Right hindlimb (tissue), 1 donor: Measurements from ENCODE around the gene IL17RA.
"Not testable (repeated sequence)": the region's sequence is repeated elsewhere in the genome, so short reads cannot be mapped to it uniquely, and the experiment has no call there.

Experiments
- DNase-seq: peaks from one replicate; pipeline ENCODE4 v3.0.0-alpha.2; 2018

Gene IL17RA, protein sequence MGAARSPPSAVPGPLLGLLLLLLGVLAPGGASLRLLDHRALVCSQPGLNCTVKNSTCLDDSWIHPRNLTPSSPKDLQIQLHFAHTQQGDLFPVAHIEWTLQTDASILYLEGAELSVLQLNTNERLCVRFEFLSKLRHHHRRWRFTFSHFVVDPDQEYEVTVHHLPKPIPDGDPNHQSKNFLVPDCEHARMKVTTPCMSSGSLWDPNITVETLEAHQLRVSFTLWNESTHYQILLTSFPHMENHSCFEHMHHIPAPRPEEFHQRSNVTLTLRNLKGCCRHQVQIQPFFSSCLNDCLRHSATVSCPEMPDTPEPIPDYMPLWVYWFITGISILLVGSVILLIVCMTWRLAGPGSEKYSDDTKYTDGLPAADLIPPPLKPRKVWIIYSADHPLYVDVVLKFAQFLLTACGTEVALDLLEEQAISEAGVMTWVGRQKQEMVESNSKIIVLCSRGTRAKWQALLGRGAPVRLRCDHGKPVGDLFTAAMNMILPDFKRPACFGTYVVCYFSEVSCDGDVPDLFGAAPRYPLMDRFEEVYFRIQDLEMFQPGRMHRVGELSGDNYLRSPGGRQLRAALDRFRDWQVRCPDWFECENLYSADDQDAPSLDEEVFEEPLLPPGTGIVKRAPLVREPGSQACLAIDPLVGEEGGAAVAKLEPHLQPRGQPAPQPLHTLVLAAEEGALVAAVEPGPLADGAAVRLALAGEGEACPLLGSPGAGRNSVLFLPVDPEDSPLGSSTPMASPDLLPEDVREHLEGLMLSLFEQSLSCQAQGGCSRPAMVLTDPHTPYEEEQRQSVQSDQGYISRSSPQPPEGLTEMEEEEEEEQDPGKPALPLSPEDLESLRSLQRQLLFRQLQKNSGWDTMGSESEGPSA

DNA sequence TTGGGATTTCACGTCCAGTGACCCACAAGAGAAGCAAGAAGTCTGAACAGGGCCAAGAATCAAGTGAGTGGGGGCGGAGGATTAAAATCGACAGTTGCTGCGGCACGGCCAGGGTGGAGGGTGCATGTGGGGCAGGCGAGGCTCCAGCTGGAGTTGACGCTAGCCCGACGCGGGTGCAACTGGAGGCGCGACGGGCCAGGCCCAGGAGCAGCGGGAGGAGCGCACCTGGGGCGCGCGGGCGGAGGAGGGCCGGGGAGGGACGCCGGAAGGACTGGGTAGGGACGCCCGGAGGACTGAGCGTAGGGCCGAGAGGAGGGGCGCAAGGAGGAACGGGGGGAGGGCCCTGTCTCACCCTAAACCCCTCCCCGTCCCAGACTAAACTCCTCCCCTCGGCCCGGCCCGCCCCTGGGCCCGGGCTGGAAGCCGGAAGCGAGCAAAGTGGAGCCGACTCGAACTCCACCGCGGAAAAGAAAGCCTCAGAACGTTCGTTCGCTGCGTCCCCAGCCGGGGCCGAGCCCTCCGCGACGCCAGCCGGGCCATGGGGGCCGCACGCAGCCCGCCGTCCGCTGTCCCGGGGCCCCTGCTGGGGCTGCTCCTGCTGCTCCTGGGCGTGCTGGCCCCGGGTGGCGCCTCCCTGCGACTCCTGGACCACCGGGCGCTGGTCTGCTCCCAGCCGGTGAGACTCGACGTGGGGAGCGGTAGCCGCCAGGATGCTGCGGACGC is at the start of gene IL17RA:
Gene IL17RA, plus strand, starts transcription at position 447 of the 723 bp plus-strand sequence. Its CDS starts 92 bp downstream, at position 539.
- DNase-seq: peak; percentile 92

DNA sequence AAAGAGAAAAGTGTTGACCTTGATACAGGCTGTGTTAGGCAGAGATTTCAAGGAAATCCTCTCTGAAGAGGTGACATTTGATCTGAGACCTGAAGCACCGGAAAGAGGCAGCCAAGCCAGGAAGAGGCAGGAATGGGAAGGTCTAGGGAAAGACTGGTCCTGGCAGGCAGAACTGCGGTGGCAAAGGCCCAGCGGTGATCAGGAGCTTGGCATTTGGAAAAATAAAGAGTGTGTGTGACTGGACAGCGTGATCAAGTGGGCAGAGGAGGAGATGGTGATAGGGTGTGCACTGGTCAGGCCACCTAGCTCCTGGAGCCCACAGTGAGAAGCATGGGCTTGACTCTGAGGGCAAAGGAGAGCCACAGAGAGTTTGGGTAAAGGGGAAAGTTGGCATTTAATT is 49.6 kb upstream of the IL17RA start:
- DNase-seq: no peak

DNA sequence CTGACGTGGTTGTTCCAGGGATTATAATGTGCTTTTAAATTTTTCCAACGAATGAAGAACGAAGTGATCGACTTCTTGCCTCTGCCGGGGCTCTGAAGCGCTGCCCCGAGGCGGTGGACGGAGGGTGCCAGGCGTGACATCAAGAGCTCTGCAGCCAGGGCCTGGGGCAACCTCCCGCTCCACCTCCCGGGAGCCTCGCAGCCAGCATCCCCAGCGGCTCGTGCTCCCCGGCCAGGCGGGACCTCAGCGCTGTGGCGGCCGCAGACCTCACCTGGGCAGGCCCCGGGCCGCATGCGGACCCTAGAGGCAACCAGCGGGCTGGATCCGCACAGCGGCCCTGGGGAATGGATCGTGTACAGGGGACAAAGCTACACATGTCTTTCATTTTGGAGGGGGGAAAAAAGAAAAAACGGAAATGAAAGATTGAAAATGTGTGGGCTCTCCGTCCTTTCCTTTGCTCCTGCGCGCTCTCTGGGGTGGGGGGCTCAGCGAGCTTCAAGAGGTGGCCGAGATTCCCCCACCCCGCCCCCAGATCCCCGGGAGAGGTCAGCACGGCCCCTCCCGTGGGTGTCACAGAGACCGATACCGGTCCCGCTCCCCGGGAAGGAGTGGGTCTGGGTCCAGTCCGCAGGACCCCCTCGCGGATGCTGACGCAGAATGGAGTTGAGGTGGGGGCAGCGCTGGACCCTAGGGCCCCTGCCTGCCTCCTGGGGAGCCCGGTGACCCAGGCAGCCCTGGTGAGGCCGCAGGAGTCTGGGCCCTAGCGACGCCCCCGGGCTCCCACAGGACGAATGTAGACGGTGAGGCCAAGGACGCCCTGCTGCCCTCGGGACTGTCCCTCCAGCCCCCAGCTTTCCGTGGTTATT is 48.6 kb upstream of the IL17RA start:
- not testable (repeated sequence) for DNase-seq

DNA sequence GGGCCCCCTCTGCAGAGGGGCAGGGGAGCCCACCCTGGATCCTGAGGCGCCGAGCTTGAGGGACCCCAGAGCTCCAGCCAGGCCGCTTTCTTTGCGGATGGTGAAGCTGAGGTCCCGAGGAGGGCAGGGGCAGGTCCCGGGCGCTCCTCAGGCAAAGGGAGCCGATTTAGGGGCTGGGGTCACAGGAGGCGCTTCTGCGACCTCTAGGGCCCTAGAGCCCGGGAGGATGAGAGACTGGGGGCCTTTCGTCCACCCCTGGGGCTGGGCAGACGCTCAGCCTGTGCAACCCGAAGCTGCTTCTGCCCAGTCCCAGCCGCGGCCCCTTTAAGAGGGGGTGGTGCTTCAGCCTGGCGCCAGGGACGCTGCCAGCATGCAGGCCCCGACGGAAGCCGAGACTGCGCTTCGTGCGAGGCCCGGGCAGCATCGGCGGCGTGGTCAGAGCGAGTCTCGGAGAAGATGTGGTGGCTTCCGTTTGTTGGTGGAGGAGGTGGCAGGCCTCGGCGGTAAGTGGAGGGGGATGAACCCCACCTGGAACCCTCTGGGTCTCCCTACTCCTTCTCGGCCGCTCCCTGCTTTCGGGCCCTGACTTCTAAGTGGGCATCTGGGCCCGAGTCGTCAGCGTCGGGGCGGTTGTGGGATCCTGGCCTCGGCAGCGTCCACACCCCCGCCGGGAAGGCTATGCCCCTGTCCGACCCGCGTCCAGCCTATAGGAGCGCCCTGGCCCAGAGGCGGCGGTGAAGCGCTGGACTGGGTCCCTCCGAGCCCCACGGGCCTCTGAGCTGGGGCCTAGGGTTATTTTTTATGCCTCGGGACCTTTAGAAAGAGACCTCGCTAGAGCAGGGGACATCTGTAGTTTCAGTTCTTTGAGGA is 47.7 kb upstream of the IL17RA start:
- peak; percentile 47 for DNase-seq

DNA sequence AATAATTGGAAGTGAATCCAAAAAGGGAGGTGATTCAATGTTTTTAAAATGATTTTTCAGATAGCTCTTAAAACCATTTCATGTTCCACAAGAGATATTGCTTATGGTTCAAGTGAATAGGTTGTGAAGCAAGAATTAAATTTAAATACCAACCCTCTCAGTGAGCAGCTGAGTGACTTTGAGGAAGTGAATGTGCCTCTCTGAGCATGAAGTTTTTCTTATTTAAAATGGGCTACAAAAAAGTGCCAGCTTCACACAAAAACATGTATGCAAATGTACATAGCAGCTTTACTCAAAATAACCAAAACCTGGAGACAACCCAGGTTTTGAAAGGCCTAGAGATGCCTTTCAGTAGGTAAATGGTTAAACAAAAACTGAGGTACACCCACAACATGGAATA is 41.3 kb upstream of the IL17RA start:
- no peak for DNase-seq

DNA sequence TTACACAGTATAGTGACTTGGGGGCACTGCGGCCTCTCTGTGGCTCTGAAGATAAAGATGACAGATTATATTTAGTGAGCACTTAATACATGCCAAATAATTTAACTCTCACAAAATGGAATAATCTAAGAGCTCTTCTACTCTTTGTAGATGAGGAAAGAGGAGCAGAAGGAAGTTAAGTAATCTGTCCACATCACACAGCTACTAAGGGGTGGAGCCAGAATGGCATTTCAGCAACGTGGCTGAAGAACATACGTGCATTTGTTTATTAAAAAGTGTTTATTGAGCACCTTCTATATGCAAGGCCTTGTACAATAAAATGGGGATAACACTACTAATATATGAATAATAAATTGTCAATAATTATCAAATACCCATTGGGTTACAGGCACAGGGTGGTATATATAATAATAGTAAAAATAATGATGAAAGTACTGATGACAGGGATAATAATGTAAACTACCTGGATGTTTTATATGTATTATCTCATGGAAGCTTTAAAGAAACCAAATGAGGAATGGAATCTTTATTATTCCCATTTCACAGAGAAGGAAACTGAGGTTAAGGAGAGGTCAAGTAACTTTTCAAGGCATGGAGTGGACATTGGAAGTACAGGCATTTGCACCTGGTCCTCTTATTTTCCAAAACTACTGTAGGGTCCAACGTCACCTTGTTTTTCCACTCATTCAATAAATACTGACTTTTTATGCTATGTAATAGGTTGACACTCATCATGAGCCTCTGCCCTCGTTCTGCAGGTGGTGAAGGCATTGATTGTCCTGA is 38.0 kb upstream of the IL17RA start:
- DNase-seq: no peak

DNA sequence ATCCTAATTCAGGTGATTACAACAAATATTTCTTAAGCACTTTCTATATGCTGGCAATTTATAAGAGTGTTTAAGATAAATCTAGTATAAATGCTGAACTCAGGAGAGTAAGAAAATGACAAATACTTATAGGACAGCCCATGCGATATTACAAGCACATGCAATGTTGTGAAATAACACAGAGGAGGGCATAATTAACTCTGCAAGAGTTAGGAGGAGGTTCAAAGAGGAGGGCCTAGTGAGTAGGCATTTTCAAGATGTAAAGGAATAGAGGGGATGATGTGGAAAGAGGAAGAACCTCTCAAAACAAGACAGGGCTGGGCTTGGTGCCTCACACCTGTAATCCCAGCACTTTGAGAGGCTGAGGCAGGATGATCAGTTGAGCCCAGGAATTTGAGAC is 37.1 kb upstream of the IL17RA start:
- DNase-seq: no peak

DNA sequence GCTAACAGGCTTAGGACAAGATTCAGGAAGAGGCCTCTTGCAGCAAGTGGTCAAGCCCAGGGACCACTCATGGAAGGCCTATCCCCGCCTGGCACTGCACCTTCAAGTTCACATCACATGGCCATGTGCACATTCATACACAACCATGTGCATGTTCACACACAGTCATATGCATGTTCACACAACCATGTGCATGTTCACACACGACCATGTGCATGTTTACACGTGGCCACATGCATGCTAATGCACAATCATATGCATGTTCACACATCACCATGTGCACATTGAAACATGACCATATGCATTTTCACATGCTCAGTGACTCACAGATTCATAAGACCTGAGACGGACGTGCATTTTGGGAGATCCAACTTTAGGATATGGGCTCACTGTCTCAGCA is 28.7 kb upstream of the IL17RA start:
- DNase-seq: no peak

DNA sequence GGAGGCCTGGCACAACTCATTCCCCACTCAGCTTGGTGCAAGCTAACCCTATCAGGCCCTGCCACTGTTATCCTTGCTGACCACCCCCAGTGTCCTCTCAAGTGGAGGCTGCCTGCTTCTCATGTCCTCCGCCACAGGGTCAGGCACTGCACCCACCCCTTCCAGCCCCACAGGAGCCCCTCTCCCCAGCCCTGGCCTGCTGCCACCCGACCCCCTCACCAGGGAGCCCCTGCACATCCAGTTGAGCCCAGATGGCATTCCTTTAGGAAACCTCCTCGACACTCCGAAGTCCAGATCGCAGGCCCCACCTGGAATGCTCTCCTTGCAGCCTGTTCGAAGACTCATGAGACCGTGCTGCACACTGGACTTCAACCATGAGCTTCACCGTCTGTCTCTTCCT is 28.0 kb upstream of the IL17RA start:
- DNase-seq: no peak

DNA sequence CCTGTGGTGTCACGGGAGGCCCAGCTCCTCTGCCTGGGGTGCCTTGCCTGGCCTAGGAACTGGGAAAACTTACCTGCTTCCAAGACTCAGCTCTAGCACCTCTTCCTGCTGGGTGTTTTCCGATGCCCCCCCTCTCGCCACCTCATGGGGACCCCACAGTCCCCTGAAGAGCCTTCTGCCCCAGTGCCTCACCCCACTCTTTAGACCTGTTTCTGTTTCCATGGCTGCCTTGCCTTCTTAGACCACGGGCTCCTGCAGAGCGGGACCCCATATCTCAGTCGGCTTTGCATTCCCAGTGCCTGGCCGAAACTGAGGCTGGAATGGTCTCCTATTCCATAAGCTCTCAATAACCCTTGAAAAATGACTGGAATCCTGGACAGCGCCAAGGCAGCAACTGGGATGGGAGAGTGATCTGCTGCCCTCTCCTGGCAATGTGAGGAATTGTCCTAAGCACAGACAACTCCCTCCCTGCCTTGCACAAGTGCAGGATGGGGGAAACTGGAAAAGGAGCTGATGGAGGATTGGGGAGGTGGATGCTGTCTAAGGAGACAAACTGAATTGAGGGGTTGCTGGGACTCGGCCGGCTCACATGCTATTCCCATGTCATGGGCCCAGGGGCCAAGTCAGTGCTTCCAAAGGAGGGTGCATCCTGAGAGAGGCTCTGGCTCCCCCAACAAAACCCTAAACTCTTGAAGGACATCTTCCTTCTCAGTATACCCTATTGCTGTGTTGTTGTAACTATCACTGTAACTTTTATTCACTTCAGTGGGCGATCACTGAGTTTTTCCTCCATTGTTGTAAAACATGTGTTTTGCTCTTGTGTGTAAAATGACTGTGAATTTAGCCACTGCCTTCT is 26.6 kb upstream of the IL17RA start:
- peak; percentile 82 for DNase-seq

DNA sequence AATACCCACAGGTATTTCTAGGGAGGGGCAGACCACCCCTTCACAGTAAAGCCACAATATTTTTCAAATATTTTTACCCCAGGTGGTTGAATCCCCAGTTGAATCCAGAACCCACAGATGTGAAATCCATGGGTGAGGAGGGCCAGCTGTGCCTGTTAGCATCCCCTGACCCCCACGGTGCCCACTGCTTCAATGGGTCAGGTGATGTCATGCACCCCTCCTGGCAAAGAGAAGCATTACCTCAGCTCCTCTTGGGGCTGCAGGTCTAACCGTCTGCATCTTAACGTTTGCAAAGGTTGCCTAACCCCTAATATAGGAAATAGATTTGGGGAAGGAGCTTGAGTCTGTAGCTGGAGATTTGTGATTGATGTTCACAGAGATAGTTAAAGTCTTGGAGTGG is 24.7 kb upstream of the IL17RA start:
- no peak for DNase-seq

DNA sequence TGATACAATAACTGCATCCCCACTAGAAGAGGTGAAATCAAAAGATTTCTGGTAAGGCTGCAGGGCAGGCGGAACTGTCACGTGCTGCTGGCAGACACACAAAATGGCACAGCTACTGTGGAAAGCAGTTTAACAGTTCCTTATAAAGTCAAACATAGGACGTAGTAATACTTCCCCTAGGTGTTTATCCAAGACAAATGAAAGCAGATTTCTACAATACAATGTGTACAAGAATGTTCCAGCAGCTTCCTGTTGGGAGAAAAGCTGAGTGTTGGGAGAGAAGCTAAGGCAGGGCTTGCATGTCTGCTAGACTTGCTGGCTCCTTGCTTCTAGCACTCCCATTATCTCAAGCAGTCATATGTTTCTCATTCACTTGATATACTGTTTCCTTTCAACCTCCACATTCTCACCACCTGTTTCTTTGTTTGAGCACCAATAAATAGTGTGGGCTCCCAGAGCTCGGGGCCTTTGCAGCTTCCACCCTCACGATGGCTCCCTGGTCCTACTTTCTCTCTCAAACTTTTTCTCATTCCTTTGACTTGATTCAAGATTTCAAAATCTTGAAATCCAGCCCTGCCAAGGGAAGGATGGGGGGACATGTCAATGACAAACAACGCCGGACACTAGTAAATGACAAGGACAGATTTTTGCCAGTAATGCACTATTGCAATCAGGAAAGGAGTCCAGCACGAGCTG is 21.2 kb upstream of the IL17RA start:
- DNase-seq: peak; percentile 53

DNA sequence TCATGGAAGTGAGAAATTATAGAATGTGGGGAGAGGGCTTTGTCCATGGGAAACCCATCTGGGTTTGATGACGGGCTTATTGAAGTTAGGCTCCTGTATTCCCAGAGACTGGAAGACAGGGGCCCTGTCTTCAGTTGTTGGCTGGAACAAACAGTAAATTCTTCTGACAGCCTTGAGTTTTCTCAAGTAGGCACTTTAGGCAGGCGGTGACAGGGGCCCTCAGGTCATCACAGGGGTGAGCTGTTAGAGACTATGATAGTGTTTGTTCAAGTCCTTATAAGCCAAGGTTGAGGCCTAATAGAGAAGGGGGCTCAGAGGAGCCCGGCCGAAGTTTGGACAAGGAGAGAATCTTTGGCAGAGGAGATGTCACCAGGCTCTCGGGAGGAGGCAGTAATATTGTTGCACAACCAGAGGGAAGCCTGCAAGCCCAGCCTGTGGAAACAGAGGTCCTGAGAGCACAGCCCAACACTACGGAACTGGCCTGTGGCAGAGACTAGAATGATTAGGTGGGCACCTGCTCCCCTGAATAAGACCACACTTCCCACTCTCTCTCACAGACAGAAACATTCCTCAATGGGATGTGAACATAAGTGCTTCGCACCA is 20.2 kb upstream of the IL17RA start:
- no peak for DNase-seq

DNA sequence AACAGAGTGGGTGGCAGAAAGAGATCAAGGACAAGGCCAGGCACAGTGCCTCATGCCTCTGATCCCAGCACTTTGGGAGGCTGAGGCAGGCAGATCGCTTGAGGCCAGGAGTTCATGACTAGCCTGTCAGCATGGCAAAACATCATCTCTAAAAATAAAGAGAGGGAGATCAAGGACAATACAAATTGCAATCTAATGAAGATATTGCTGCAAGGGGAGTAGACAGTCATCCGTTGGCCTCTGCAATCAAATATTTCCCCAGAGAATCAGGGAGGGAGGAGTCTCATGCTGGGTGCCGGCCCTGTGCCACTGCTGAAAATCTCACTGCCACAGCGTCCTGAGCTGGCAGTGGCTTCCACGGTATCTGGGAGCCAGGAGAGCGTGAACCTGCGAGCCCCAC is 19.4 kb upstream of the IL17RA start:
- no peak for DNase-seq

DNA sequence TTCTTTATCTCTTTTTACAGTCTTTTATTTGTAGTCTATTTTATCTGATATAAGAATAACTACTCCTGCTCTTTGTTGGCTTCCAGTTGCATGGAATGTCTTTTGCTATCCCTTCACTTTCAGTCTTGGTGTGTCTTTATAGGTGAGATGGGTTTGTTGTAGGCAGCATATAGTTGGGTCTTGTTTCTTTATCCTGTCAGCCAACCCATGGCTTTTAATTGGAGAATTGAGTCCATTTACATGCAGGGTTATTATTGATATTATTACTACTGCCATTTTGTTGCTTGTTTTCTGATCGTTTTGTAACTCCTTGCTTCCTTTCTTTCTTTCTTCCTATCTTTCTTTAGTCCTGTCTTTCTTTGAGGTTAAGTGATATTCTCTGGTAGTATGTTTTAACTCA is 11.9 kb upstream of the IL17RA start:
- DNase-seq: no peak

DNA sequence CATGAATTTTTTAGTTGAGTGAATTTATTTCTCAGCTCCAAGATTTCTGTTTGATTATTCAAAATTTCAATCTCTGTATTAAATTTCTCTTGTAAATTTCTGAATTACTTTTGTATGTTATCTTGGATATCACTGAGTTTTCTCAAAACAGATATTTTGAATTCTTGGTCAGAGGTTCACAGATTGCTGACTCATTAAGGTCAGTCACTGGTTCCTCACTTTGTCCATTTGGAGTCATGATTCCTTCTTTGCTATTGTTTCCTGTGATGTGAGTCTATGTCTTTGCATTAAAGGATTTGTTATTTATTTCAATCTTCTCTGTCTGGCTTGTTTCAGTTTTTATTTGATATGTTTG is 10.2 kb upstream of the IL17RA start:
- DNase-seq: no peak

DNA sequence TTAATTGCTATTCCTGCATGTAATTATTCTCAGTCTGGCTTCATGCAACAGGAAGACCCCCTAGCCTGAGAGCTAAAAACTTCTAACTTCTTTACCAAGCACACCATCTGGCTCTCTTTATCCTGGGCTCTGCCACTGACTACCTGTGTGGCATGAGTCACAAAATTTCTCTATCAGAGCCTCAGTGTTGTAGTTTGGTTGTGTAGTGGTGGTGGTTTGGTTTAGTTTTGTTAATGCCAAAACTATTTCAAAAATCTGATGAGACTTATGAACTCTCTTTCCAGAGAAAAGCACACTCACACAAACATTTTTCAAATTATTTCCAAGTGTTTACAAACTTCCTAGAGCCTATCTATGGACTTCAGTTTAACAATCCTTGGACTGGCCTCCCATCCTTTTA is 7.5 kb upstream of the IL17RA start:
- no peak for DNase-seq

DNA sequence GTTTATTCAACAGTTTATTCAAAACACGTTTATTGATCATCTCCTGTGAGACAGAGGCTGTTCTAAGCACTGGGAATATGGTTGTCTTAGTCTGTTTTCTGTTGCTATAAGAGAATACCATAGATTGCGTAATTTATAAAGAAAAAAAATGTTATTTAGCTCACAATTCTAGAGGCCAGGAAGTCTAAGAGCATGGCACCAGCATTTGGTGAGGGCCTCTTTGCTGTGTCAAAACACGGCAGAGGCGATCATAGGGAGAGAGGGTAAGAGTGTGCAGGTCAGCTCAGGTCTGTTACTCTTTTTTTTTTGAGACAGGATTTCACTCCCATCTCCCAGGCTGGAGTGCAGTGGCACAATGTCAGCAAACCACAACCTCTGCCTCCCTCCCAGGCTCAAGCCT is 5.2 kb upstream of the IL17RA start:
- no peak for DNase-seq

DNA sequence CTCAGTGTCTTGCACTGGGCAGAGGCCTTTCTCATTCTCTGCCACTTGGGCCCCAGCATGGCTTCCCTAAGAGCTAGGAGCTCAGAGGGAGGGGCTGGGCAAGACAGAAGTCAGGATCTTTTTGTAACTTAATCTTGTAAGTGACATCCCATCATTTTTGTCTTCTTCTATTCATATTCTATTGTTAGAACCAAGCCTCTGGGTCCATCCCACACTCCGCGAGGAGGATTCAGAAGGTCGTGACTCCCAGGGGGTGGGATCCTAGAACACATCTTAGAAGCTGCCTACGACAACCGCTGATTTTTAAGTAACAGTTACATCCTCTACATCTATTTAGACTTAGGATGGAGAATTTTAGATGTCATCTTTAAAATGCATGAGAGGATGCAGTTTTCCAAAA is 1.5 kb upstream of the IL17RA start:
- no peak for DNase-seq
